Raji (cell line): ENCODE data around the gene TOE1.

Source experiments
- POLR2A ChIP-seq: IDR thresholded peaks from 2 replicates; pipeline ENCODE4 v1.6.1; 2011; ENCODE audit warnings: low read depth, low read length, control low read depth; ENCODE audit not compliant: insufficient read depth

The TOE1 gene

GRCh38 chr1:45339789-45340558 is at the start of gene TOE1, which contains the start of gene MUTYH:
Gene TOE1, plus strand, starts transcription at chr1:45340170. Its CDS starts 83 bp downstream, at chr1:45340253.
Gene MUTYH, minus strand, starts transcription at chr1:45340440. Its CDS starts 5,935 bp downstream, at chr1:45334505.
- peak; percentile 93 for TF ChIP-seq POLR2A

- TF ChIP-seq POLR2A, result no peak
These were observed 48.3 kb upstream of the TOE1 start for GRCh38 chr1:45291716-45292115.

GRCh38 chr1:45297666-45298356 is 42.2 kb upstream of the TOE1 start:
- no peak for TF ChIP-seq POLR2A

GRCh38 chr1:45299296-45299695 is 40.7 kb upstream of the TOE1 start:
- TF ChIP-seq POLR2A, result no peak

DNA sequence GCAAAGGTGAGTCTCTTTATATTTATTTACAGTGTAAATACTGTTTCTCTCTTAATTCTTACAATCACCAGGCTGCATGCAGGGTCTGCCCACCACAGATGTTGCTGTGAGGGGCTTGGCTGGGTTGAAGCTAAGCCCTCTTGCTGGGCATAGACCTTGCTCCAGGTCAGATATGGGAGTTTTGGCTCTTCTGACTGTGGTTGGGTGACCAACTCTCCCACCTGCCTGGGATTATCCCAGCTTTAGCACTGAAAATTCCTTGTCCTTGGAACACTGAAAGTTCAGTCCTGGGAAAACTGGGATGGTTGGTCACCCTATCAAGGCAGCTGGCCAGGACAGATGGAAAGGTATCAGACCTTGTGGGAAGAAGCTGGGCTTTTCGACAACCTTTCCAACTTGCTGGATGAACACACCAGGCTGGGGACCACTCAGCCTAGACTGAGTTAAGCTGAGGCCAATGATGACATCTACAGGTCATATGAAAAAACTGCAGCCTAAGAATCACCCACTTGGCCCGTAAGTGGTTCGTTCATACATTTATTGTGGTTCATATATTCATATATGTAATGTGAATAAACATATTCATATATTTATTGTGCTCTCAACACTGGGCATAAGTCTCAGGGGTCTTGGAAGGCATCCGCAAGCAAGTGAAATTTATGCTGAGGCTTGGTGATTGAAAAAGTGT is 39.8 kb upstream of the TOE1 start:
- no peak for TF ChIP-seq POLR2A

GRCh38 chr1:45300669-45300997 is 39.3 kb upstream of the TOE1 start:
- TF ChIP-seq POLR2A, result no peak

GRCh38 chr1:45302505-45303150 is 37.3 kb upstream of the TOE1 start:
- no peak for TF ChIP-seq POLR2A

DNA sequence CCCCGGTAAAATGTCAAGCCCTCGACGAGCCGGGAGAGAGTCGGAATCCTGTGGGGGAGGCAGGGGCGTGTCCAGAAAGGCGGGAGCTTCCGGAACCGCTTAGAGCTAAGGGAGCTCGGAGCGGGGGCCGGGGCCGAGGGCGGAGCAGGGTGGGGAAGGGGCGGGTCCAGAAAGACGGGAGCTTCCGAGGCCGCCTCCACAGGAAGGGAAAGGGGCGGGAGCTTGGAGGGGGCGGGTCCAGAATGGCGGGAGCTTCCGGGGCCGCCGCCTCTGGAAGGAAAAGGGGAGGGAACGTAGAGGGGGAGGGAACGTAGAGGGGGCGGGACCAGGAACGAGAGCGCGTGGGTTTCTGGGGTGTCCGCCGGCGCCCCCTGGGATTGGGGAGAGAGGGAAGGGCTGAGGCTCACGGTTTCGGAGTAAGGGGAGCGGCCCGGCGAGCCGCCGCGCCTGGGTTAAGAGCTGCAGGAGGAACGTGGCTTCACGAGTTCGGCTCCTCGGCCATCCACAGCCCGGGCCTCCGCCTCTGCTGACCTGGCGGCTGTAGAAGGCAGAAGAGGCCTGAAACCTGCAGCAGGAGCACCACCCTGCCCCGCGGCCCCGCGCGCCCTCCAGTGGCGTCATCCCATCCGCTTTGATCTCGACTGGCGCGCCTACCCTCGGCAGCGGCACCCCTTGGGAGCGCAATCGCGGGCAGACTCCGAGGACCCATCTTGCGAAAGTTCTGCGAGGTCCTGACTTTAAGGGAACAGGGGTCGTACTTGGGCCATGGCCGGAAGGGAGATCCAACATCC is 36.3 kb upstream of the TOE1 start:
- peak; percentile 87 for TF ChIP-seq POLR2A

DNA sequence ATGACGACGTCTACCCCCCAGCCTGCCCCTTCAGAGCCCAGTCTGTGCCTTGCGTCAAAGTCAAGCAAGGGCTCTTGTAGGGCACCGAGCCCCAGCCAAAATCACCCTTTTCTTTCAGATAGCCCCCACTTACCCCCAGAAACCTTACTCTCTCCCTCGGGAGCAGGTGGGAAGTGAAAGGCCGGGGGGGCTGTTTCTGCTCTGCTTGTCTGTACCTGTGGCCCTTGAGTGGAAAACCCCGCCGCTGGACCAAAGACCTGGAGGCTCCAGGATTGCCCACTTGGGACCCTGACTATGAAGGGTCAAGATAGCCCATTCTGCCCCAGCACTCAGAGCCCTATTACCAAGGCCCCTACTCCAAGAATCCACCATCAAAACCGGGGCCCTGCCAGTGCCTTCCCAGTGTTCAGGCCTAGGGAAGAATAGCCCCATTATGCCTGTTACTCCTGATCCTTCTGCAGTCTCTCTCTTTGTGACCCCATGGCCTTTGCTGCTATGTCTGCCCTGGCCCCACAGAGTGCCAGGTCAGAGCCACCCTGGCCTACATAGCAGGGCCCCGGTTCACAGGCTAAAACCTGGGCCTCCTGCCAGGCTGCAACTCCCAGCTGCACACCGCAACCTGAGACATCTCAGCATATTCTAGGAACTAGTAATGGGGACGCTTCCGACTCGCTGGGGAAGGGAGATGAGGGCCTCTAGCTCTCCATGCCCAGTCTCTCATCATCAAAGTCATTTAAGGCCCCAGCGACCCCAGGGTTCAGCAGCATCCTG is 35.5 kb upstream of the TOE1 start:
- TF ChIP-seq POLR2A, result no peak

- TF ChIP-seq POLR2A, result 0 out of 2 replicates have a peak, but pooled peaks have one; percentile 17
These were observed 34.7 kb upstream of the TOE1 start for GRCh38 chr1:45305231-45305630.

DNA sequence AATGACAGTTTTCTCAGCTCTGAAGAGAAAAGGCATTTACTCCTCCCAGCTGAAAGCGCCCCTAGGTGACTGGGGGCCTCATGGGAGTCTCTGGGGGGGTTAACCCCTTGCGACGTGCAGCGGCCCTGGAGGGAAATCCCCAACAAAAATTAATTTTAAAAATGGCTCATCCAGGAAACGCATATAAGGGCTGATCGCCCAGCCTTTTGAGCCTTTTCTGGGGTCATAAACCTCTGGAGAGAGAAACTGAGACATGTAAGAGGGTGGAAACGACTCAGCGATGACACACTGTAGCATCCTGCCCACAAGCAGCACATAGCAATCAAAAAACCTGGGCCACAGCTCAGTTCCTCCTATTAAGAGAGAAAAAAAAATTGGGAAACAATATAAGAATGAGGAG is 33.7 kb upstream of the TOE1 start:
- TF ChIP-seq POLR2A, result no peak

DNA sequence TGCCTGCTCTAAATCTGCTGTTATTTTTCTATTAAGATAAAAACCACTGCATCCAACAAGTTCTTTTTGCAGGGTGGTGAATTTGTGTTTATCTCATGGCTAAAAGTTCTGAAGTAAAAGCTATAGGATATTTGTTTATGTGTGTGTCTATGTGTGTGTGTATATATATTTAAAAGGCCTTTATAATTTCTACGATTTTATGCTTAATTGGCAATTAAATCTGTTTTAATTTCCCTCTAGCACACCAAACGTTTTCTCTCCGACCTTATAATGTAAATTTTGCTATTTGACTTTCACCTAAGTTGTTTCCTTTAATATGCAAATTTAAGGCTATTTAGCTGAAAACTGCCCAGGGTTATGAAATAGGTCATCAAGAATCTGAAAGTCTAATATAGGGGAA is 33.1 kb upstream of the TOE1 start:
- no peak for TF ChIP-seq POLR2A

- TF ChIP-seq POLR2A, result no peak
These were observed 25.7 kb upstream of the TOE1 start for GRCh38 chr1:45314266-45314665.

DNA sequence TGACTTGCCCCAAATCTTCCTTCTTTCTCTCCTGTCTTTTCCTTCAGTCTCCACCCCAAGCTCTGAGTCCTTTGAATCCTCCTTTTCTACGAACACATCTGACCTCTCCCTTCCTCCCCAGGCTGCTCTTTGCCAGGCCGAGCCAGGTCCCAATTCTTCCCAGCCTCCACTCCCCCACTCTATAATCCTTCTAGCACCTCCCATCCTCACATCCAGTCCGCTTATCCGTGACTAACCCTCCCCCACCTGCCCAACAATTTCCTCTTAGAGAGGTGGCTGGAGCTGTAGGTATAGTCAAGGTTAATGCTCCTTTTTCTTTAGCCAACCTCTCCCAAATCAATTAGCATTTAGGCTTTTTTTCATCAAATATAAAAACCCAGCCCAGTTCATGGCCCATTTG is 22.8 kb upstream of the TOE1 start:
- TF ChIP-seq POLR2A, result no peak
